HG02623 (cell line): Measurements from ENCODE around the gene VIP.
"Not testable (repeated sequence)": the region's sequence is repeated elsewhere in the genome, so short reads cannot be mapped to it uniquely, and the experiment has no call there.

Experiments used
- ATAC-seq: cut with Tn5 transposase; IDR thresholded peaks from one replicate; pipeline ENCODE4 v1.9.1; 2021; ENCODE audit warnings: moderate library complexity; ENCODE audit not compliant: unreplicated experiment

The VIP gene

GRCh38 chr6:152750694-152751093 is at the start of gene VIP:
VIP (plus strand) TSS chr6:152750797; CDS start chr6:152752178, 1,381 bp downstream.
- ATAC-seq: no peak

GRCh38 chr6:152701081-152701862 is 49.3 kb upstream of the VIP start:
- ATAC-seq: no peak

GRCh38 chr6:152701863-152702401 is 48.7 kb upstream of the VIP start:
- no peak for ATAC-seq

GRCh38 chr6:152703750-152704149 is 46.8 kb upstream of the VIP start:
- not testable (repeated sequence) for ATAC-seq

GRCh38 chr6:152705327-152705726 is 45.3 kb upstream of the VIP start:
- ATAC-seq: no peak

- ATAC-seq: no peak
Measured at GRCh38 chr6:152716322-152716721, 34.3 kb upstream of the VIP start.

- no peak for ATAC-seq
Measured at GRCh38 chr6:152720974-152721373, 29.6 kb upstream of the VIP start.

- ATAC-seq: no peak
Measured at GRCh38 chr6:152721956-152722355, 28.6 kb upstream of the VIP start.

GRCh38 chr6:152723398-152723797 is 27.2 kb upstream of the VIP start:
- no peak for ATAC-seq

GRCh38 chr6:152726313-152726712 is 24.3 kb upstream of the VIP start:
- ATAC-seq: no peak

GRCh38 chr6:152727507-152727906 is 23.1 kb upstream of the VIP start:
- ATAC-seq: no peak

- no peak for ATAC-seq
Measured at GRCh38 chr6:152734630-152735029, 16.0 kb upstream of the VIP start.

- ATAC-seq: no peak
Measured at GRCh38 chr6:152736687-152737273, 13.8 kb upstream of the VIP start.

GRCh38 chr6:152745509-152746171 is 5.0 kb upstream of the VIP start:
- ATAC-seq: no peak

- no peak for ATAC-seq
Measured at GRCh38 chr6:152746172-152746553, 4.4 kb upstream of the VIP start.

GRCh38 chr6:152748843-152749242 is 1.8 kb upstream of the VIP start:
- ATAC-seq: no peak

- no peak for ATAC-seq
Measured at GRCh38 chr6:152749336-152749735, 1.3 kb upstream of the VIP start.

- ATAC-seq: no peak
Measured at GRCh38 chr6:152765331-152765730, 14.7 kb downstream of the VIP start.

- no peak for ATAC-seq
Measured at GRCh38 chr6:152769159-152769558, 18.6 kb downstream of the VIP start.

GRCh38 chr6:152769993-152770392 is 19.4 kb downstream of the VIP start:
- no peak for ATAC-seq

- no peak for ATAC-seq
Measured at GRCh38 chr6:152771061-152771687, 20.6 kb downstream of the VIP start.
